Dermis blood vessel endothelial cell (primary cell): ENCODE data around the gene R3HDM4. TPM values are rescaled to one million over a fixed set of nuclear protein-coding genes. Genes with fewer than 3 reads are reported as not detected.

Experiments
- DNase-seq: peaks from one replicate; pipeline ENCODE4 v3.0.0; 2010
- total RNA-seq: library from RNA; depleted of rRNA; stranded (reverse); fragments of >200 nt; gene quantifications from 2 replicates; pipeline ENCODE4 v1.2.3, GENCODE V29; 2014

R3HDM4 gene
- total RNA-seq, 1 donor from 2014 or later, result 36.9 TPM

- peak; percentile 59 for DNase-seq
These were observed 40.6 kb downstream of the R3HDM4 start for GRCh38 chr19:872266-872951.

GRCh38 chr19:871446-872265, 41.4 kb downstream of the R3HDM4 start:
- DNase-seq, result no peak

GRCh38 chr19:870963-871401, 42.0 kb downstream of the R3HDM4 start:
- DNase-seq, result peak; percentile 32

- no peak for DNase-seq
These were observed 42.7 kb downstream of the R3HDM4 start for GRCh38 chr19:870314-870713.

GRCh38 chr19:869245-870177, 43.5 kb downstream of the R3HDM4 start:
- peak; percentile 90 for DNase-seq

- no peak for DNase-seq
These were observed 44.4 kb downstream of the R3HDM4 start for GRCh38 chr19:868458-869244.

- DNase-seq, result no peak
These were observed 45.1 kb downstream of the R3HDM4 start for GRCh38 chr19:867855-868457.

GRCh38 chr19:867301-867793, 45.7 kb downstream of the R3HDM4 start:
- DNase-seq, result no peak

- DNase-seq, result no peak
These were observed 46.2 kb downstream of the R3HDM4 start for GRCh38 chr19:866769-867300.

GRCh38 chr19:863315-863620, 49.8 kb downstream of the R3HDM4 start:
- DNase-seq, result no peak

GRCh38 chr19:862581-863314, 50.3 kb downstream of the R3HDM4 start:
- peak; percentile 67 for DNase-seq

- DNase-seq, result peak; percentile 54
These were observed 51.1 kb downstream of the R3HDM4 start for GRCh38 chr19:861756-862580.

- DNase-seq, result no peak
These were observed 51.8 kb downstream of the R3HDM4 start for GRCh38 chr19:861141-861755.

GRCh38 chr19:858868-859843, 53.9 kb downstream of the R3HDM4 start, which contains the start of gene CFD:
CFD (plus strand) TSS chr19:859664; CDS start chr19:859690, 26 bp downstream.
- no peak for DNase-seq

- DNase-seq, result no peak
These were observed 54.7 kb downstream of the R3HDM4 start for GRCh38 chr19:858284-858683.

- no peak for DNase-seq
These were observed 57.4 kb downstream of the R3HDM4 start for GRCh38 chr19:855566-856120.

GRCh38 chr19:855142-855541, 57.9 kb downstream of the R3HDM4 start:
- no peak for DNase-seq
